Renal cortex interstitium (tissue), 15 donors: Measurements from ENCODE around the gene GTPBP1. TPM values are rescaled to one million over a fixed set of nuclear protein-coding genes. Genes with fewer than 3 reads are reported as not detected.
A peak's percentile ranks its signal among the peaks of the same experiment; 100 is the strongest.

Source experiments
- DNase-seq, 11 donors: peaks; one replicate each; pipeline ENCODE4 v3.0.0-alpha.2; 2013; ENCODE audit warnings: low read depth in 9 of 11, low spot score in 4 of 11; ENCODE audit errors: extremely low read depth in 1 of 11
- long read RNA-seq, 16 experiments: transcript quantifications; one replicate each; lab custom pipeline, GENCODE V29; 2026
- polyA plus RNA-seq, 3 donors: library from polyadenylated mRNA; unstranded; fragments of 120-200 nt; gene quantifications; one replicate each; pipeline ENCODE4 v1.2.1, GENCODE V29; 2013; ENCODE audit not compliant: insufficient read length in 3 of 3

Gene GTPBP1
- 10 to 100 TPM; 38.5 to 62.3 (median 51.1) TPM for polyA plus RNA-seq
- long read RNA-seq, donor 1, partial matches to known transcripts: 14 of 15 reads
- long read RNA-seq, donor 1, other reads (novel, unspliced or antisense): 0 of 15 reads
- long read RNA-seq, donor 2, partial matches to known transcripts: 0 of 4 reads
- long read RNA-seq, donor 2, other reads (novel, unspliced or antisense): 0 of 4 reads
- long read RNA-seq, donor 3, full-length matches to known transcripts: 5 of 37 reads
- long read RNA-seq, donor 3, partial matches to known transcripts: 22 of 37 reads
- long read RNA-seq, donor 3, other reads (novel, unspliced or antisense): 10 of 37 reads
- long read RNA-seq, donor 4, full-length matches to known transcripts: 5 of 5 reads
- long read RNA-seq, donor 4, partial matches to known transcripts: 0 of 5 reads
- long read RNA-seq, donor 4, other reads (novel, unspliced or antisense): 0 of 5 reads
- long read RNA-seq, donor 5, full-length matches to known transcripts: 9 of 62 reads
- long read RNA-seq, donor 5, partial matches to known transcripts: 48 of 62 reads
- long read RNA-seq, donor 5, other reads (novel, unspliced or antisense): 5 of 62 reads
- long read RNA-seq, donor 6, full-length matches to known transcripts: 4 of 13 reads
- long read RNA-seq, donor 6, partial matches to known transcripts: 9 of 13 reads
- long read RNA-seq, donor 6, other reads (novel, unspliced or antisense): 0 of 13 reads
- long read RNA-seq, donor 7: 0 reads
- long read RNA-seq, donor 8, full-length matches to known transcripts: 9 of 46 reads
- long read RNA-seq, donor 8, partial matches to known transcripts: 37 of 46 reads
- long read RNA-seq, donor 8, other reads (novel, unspliced or antisense): 0 of 46 reads
- long read RNA-seq, donor 9, full-length matches to known transcripts: 6 of 13 reads
- long read RNA-seq, donor 9, partial matches to known transcripts: 7 of 13 reads
- long read RNA-seq, donor 9, other reads (novel, unspliced or antisense): 0 of 13 reads
- long read RNA-seq, donor 10, full-length matches to known transcripts: 5 of 5 reads
- long read RNA-seq, donor 10, partial matches to known transcripts: 0 of 5 reads
- long read RNA-seq, donor 10, other reads (novel, unspliced or antisense): 0 of 5 reads
- long read RNA-seq, donor 11, full-length matches to known transcripts: 2 of 7 reads
- long read RNA-seq, donor 11, partial matches to known transcripts: 5 of 7 reads
- long read RNA-seq, donor 11, other reads (novel, unspliced or antisense): 0 of 7 reads
- long read RNA-seq, donor 12, partial matches to known transcripts: 0 of 1 reads
- long read RNA-seq, donor 12, other reads (novel, unspliced or antisense): 0 of 1 reads
- long read RNA-seq, donor 13, transcript GTPBP1-206 (2 exons, 3,035 nt): major isoform, 7 of 49 reads
- long read RNA-seq, donor 13, partial matches to known transcripts: 42 of 49 reads
- long read RNA-seq, donor 13, other reads (novel, unspliced or antisense): 0 of 49 reads
- long read RNA-seq, donor 14, full-length matches to known transcripts: 3 of 3 reads
- long read RNA-seq, donor 14, partial matches to known transcripts: 0 of 3 reads
- long read RNA-seq, donor 14, other reads (novel, unspliced or antisense): 0 of 3 reads
- long read RNA-seq, donor 15, partial matches to known transcripts: 0 of 1 reads
- long read RNA-seq, donor 15, other reads (novel, unspliced or antisense): 0 of 1 reads
- long read RNA-seq, donor 16, full-length matches to known transcripts: 15 of 111 reads
- long read RNA-seq, donor 16, partial matches to known transcripts: 84 of 111 reads
- long read RNA-seq, donor 16, other reads (novel, unspliced or antisense): 12 of 111 reads

DNA sequence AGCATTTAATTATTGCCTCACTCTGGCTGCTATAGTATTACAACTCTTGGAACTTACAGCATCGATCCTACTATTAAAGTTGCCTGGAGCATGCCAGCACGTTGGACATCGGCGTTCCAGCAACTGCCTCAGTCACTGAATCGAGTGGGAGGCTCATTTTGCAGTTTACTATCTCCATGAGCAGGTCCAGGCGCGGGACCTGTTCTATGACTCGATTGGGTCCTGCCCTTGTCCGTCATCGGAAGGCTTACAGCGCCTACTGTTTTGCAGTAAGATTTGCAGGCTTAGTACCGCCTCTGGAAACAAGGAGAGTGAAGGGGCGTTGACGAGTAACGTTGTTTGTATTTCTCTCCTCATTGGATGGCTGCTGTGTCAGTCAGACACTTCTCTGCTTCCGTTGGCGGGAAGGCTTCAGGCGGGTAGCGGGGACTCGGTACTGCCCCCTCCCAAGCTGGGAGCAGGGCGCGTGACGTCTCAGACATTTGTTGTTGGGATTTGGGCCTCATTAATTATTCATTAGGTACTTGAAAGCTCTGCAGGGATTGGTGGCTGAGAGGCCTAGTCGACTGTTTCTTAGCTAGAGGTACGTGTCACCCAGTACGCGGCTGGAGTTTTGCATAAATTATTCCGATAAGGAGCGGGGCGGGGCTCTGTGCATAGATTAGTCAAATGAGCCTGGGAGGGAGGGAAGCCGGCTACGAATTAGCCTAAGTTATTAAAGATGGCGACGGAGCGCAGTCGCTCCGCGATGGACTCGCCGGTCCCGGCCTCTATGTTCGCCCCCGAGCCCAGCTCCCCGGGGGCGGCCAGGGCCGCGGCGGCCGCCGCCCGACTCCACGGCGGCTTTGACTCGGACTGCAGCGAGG, at the start of gene GTPBP1:
TSS of gene GTPBP1 (plus strand) at position 710 of the 866 bp plus-strand sequence. CDS start at position 722, 12 bp downstream.
- peak; percentile 99 to 100 (median 100) for DNase-seq

DNA sequence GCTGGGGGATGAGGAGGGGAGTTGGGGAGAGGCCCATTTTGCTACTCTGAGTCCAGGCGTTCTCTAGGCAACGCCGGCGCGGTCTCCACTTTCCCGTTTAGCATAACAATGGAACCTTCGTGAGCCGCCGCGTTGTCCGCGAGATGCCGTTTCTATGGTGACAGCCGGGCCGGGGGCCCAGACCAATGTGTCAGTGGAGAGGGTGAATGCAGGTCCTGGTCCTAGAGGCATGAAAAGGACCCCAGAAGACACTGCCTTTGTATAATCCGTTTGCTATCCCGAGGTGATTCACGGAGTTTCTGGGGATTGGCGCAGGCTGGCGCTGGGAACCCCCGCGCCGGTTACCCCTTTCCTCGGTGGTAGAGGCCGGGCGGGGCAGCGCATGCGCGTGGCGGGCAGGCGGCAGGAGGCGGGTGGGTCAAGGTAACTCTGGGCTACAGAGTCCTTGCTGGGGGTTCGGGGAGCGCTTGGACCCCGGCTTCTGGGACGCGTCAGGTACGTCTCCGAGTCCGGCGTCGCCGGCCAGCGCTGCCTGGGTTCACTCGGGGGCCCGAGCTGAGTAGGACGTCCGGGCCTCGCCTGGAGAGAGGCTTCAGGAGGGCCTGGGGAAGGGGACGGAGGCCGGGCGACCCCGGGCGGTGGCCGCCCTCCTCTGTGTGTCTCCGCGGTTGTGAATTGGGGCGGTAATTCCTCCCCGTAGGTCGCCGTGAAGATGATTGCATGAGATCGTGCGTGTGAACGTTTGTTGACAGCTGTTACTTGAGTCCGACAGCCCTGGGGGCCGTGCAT, 49.3 kb upstream of the GTPBP1 start, which contains the start of the genes CBY1 and FAM227A:
TSS of gene CBY1 (plus strand) at position 383 of the 789 bp plus-strand sequence. CDS start 11,417 bp downstream, outside the sequence.
TSS of gene FAM227A (minus strand) at position 137 of the 789 bp plus-strand sequence. CDS start 6,224 bp downstream, outside the sequence.
- DNase-seq: peak; percentile 78 to 89 (median 84)

GRCh38 chr22:38657045-38657909, 48.5 kb upstream of the GTPBP1 start:
- DNase-seq: peak in 6 of 11 donors; percentile 3 to 18 (median 6)

DNA sequence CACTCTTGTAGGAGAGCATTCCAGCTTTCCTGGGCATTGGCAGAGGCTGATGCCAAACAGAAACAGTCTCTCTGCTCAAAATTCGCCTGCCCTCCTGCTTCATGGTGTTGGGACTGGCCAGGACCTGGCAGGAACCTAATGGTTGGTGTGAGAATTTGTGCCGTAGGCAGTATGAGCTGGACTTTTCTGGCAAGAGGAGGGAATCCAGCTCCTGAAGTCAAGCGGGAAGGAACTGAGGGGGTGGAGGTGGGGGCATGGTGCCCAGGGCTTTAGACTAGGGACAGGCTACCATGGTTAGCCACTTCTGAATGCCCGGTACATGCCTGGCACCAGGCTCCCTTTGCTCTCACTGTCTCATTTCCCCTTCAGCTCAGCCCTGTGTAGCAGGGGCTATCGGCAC, 30.9 kb upstream of the GTPBP1 start:
- no peak for DNase-seq

GRCh38 chr22:38675833-38676232, 29.9 kb upstream of the GTPBP1 start:
- no peak for DNase-seq

GRCh38 chr22:38681582-38682335, 24.0 kb upstream of the GTPBP1 start, which contains the start of gene TOMM22:
TOMM22 (plus strand) TSS chr22:38681957; CDS start chr22:38681979, 22 bp downstream.
- peak in 9 of 11 donors; percentile 55 to 87 (median 83) for DNase-seq

GRCh38 chr22:38684895-38685294, 20.8 kb upstream of the GTPBP1 start:
- DNase-seq: no peak

DNA sequence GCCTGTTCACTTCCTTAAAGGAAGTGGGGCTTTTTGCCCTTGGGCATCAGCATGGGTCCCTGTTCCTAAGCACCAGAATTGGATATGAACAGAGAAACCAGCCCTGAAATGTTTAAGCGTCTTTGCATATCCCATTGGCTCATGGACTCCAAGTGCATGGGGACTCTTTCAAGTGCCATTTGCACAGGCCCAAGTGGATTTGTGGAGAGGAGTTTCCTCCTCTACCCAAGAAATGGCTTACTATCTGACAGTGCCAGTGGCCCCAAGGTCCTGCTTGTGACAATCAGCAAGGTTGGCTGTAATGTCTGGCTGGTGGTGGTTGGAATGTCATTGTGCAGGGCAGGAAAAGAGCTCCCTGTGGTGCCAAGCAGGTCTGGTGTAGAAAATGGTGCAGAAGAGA, 20.0 kb upstream of the GTPBP1 start:
- no peak for DNase-seq

GRCh38 chr22:38689651-38690050, 16.1 kb upstream of the GTPBP1 start:
- no peak for DNase-seq

DNA sequence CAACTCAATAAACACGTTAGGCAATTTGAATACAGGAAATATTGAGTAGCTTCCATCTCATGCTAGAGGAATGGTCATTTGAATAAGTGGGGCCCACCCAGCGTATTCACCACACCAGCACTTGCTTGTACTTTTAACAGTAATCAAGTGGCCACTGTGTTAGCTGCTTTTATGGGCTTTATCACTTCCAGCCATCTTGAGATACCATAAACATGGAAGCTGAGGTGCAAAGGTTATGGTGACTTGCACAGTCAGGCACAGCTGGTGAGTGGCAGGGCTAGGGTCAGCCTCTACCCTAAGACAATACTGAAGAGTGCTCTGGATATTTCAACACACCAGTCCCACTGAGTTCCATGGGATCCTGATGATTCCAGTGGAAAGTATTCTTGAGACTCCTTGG, 11.7 kb upstream of the GTPBP1 start:
- no peak for DNase-seq

GRCh38 chr22:38694940-38695339, 10.8 kb upstream of the GTPBP1 start:
- DNase-seq: no peak

DNA sequence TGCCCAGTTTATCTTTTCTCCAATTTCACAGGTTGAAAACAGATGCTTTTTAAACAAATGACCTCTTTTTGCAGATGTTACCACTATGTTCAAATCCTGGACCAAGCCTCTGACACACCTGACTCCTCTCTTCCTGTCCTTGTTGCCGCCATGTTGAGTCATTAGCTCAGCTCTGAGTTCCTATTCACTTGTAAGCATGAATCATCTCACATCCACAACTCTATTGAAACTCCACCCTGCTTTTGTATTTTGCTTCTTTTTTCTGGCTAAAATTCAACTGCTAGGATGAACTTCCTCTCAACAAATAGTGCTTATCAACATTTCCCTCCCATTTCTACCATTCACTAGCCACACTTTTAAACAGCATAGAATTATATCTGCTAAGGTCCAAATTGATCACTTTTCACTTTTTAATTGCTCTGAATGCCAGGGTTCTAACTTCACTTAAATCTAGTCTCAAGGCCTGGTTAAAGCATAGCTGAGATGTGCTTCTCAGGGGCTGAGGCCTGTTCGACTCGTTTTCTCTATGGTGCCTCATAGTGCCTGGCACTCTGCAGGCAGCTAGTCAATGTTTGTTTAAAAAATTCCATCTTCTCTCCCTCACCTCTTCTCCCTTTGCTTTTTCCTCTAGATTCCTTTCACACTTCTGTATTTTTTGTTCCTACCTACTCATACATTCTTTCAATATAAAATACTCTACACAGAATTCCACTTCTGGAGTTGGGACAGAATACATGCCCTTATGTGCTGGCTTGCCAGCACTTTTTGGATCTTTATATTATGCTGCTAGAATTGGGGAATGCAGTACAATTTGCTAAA, 8.9 kb upstream of the GTPBP1 start:
- no peak for DNase-seq

- no peak for DNase-seq
Observed at GRCh38 chr22:38697425-38698089, 8.2 kb upstream of the GTPBP1 start.
